ENCODE data around the gene TLE6. TPM values are rescaled to one million over a fixed set of nuclear protein-coding genes. Genes with fewer than 3 reads are reported as not detected.

Gene TLE6
- total and polyA plus RNA-seq, 10 of the 15 experiments (the other 5 are each of a cell fraction or from before 2014, with no cell fraction given) = 2.7 to 13.8 (median 6.4) TPM

DNA sequence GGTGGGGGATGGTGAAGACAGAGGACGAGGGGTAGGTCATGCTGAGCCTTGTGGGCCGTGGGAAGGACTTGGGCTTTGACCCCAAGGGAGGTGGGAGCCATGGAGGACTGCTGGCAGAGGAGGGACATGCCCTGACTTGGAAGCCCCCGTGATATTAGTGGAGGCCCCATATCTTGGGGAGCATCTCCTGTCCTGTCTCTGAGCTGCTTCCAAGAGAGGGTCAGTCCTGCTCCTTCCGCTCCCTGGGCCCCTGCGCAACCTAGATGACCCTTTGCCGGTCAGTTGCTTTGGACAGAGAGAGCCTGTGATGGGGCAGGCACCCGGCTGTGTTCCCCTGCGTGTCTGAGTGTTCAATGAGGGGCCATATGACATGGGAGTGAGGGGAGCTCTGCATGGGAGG is 5.2 kb downstream of the TLE6 start:
- TF ChIP-seq SREBF2 (IDR thresholded peaks at IDR 0.05; ENCODE audit: low read length) = no peak
- TF ChIP-seq IRF5 (IDR thresholded peaks at IDR 0.05; ENCODE audit: borderline replicate concordance) = no peak
- TF ChIP-seq ESRRA (IDR thresholded peaks at IDR 0.05; ENCODE audit: low read length) = no peak
- TF ChIP-seq POLR2AphosphoS5 (IDR thresholded peaks at IDR 0.05; ENCODE audit: low read length) = no peak
- TF ChIP-seq SKIL (IDR thresholded peaks at IDR 0.05; ENCODE audit: low read depth, poor library complexity, severe bottlenecking) = no peak
- TF ChIP-seq, protein P1, sequence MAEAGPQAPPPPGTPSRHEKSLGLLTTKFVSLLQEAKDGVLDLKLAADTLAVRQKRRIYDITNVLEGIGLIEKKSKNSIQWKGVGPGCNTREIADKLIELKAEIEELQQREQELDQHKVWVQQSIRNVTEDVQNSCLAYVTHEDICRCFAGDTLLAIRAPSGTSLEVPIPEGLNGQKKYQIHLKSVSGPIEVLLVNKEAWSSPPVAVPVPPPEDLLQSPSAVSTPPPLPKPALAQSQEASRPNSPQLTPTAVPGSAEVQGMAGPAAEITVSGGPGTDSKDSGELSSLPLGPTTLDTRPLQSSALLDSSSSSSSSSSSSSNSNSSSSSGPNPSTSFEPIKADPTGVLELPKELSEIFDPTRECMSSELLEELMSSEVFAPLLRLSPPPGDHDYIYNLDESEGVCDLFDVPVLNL (IDR thresholded peaks at IDR 0.05; ENCODE audit: low read depth, low read length) = no peak
- TF ChIP-seq EED (IDR thresholded peaks at IDR 0.05; ENCODE audit: low read depth) = no peak
- no peak for TF ChIP-seq SIX5 (IDR thresholded peaks at IDR 0.05; ENCODE audit: low read depth, low read length, severe bottlenecking)
- Histone ChIP-seq H2AFZ (ENCODE audit: control insufficient read depth, low read depth, low read length) (no peak overlapping the region), H3K36me3 (ENCODE audit: control insufficient read depth in 2 of 2, insufficient read depth in 2 of 2, low read length in 1 of 2) (no peaks in the 10 kb centered on the region), H4K20me1 (ENCODE audit: control insufficient read depth, insufficient read depth) (no peaks in the 10 kb centered on the region), H3K4me2 (ENCODE audit: control insufficient read depth, insufficient read depth) (no peak overlapping the region), H3K4me3 (no peak overlapping the region), H3K79me2 (ENCODE audit: control insufficient read depth, insufficient read depth, low read length) (no peaks in the 10 kb centered on the region), H3K27ac (ENCODE audit: control insufficient read depth, insufficient read depth) (no peak overlapping the region), H3K27me3 (replicated peaks in 1 of 2; ENCODE audit: control insufficient read depth in 2 of 2, insufficient read depth in 2 of 2, low read length in 1 of 2) (no peaks in the 10 kb centered on the region; a peak in 2 of 4 replicates), H3K9ac (ENCODE audit: control insufficient read depth, insufficient read depth, low read length) (no peak overlapping the region), H3K9me3 (replicated peaks; ENCODE audit: control insufficient read depth, insufficient read depth, low read length) (no peaks in the 10 kb centered on the region), H3K4me1 (ENCODE audit: control insufficient read depth, insufficient read depth, low read length) (peaks cover 11% of the 10 kb centered on the region; the same call in 1 of the 2 replicates)
- no peak for DNase-seq (ENCODE audit: low read depth, low spot score)
- SMC1A ChIA-PET (ENCODE audit: uncharacterized antibody, unreplicated experiment) = interaction anchor here (1.5 kb wide), 1 partner anchor 53 kb away, joined by 3 read pairs; no protein-coding TSS in a partner anchor
- ATAC-seq = no peak
- RAD21 ChIA-PET (ENCODE audit: unreplicated experiment) = no interaction called here
- FAIRE-seq = no peak
- BruUV-seq (replicated peaks) = no TSS peak
- intact Hi-C loops (cut with micrococcal nuclease; ENCODE audit: unreplicated experiment) (no loop called here), in situ Hi-C loops (cut with MboI) (no loop called here)
- POLR2A ChIA-PET = interaction anchor here (0.7 kb wide), 1 partner anchor 389 kb away, joined by 3 read pairs; no protein-coding TSS in a partner anchor
- 47% methylated on average over 8 of the region's 8 CpGs for WGBS (ENCODE audit: insufficient coverage, insufficient replicate concordance, low lambda C conversion rate, missing lambda C conversion rate)
- CTCF ChIA-PET = no interaction called here

Measured in GM12878 (cell line).